ENCODE data around the gene PHF1.
A peak's percentile ranks its signal among the peaks of the same experiment; 100 is the strongest.
"Not testable (repeated sequence)": the region's sequence is repeated elsewhere in the genome, so short reads cannot be mapped to it uniquely, and the experiment has no call there.

The PHF1 gene

DNA sequence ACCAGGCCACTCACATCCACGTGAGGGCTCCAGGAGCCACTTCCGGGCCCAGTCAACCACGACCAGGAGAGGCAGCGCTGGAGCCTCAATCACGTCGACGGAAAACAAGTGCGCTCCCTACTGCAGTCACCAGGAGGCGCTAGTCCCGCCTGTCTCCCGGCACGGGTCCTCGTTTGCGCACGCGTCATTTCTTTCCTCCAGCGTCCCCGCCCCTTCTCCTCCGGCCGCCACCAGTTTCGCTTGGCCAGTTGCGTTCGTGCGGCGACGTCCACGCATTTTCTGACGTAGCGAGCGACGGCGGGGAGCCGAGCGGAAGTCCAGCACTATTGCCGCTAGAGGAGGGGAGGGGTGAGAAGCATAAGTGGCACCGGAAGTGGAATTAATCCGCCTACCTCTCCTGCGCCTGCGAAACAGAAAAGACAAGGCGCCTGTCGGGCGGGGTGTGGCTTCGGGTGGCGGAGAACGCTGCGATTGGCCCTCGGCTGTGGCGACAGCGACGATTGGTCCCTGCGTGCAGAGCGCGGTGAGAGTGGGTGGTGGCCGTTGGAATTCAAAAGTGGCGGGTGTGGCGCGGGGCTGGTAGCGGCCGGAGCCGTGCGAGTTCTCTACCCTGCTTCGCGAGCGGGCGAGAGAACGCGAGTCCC is 19.4 kb upstream of the PHF1 start, which contains the start of gene KIFC1:
KIFC1 (plus strand) TSS at position 546 of the 644 bp plus-strand sequence. CDS start 163 bp downstream, outside the sequence.
- peak; percentile 98 to 99 for DNase-seq (ENCODE audit: low read depth in 2 of 2)

DNA sequence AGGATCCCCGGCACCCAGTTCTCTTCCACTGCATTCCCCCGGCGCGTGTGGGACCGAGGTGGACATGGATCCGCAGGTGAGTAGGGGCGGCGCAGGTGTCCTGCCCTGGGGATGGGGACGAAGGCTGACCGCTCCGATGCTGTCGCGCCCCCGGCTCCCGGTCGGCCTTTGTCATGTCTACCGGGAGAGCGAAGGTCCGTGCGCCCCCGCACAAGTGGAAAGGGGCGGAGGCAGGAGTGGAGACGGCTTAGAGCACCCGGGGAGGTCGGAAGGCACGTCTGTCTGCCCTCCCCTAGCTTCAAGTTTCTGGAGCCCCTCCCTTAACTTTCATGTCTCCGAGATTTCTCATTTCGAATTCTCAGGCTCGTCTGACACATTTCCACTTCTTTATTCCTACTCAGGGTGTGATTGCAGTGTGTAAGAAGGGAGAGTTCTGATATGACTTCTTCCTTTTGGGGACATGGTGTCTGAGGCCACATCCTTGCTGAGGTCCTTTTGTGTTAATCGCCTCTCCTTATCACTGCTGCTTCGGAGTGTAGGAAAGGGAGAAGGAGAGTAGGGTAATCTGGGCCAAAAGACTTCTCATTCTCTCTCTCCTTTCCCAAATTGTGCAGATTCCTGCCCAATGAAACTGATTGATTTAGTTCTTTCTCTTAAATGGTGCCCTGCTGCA is 18.8 kb upstream of the PHF1 start:
- no peak for DNase-seq (ENCODE audit: low read depth in 2 of 2)

DNA sequence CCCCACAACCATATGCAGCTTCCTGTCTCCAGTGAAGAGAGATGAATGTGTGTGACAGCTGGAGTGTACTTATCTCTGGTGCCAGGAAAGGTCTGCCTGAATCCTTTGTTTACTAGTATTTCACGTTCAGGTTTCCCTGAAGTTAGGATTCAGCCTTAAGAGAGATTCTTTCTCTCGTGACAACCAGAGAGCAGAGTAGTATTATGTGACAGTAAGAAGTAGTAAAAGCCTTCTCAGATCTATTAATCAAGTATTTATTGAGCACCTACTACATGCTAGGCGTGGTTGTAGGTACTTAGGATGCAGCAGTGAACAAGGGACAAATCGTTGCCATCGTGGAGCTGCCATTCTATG is 18.2 kb upstream of the PHF1 start:
- DNase-seq (ENCODE audit: low read depth in 2 of 2), result no peak

DNA sequence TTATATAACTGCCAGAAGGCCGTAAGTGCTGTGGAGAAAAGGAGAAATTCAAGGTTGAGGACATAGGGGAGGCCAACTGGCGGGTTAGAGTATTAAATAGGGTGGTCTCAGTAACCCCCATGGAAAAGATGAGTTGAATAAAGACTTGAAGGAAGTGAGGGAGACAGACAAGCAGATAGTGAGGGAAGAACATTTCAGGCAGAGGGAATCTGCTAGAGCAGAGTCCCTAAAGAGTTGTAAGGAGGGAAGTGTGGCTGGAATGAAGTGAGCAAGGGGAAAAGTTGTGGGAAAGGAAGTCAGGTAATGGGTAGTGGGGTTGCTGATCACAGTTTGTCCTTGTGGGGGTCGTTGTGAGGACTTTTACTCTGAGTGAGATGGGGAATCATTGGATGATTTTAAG is 17.8 kb upstream of the PHF1 start:
- DNase-seq (ENCODE audit: low read depth in 2 of 2), result no peak

DNA sequence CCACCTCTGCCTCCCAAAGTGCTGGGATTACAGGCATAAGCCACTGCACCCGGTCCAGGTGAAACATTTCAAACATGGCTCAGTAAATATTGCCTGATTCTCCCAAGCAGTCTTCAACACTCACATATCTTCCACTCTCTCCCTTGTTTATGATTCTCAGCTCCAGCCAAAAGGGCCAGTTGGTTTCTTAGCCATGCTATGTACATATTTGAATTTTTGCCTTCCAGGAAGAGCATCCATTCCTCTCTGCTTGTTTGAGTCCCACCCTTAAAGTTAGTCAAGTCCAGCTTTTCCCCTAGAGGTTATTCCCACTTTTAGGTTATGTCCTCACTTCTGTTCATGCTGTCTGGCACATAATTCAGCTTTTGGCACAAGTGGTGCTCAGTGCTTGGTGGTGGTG is 13.3 kb upstream of the PHF1 start:
- no peak for DNase-seq (ENCODE audit: low read depth in 2 of 2)

DNA sequence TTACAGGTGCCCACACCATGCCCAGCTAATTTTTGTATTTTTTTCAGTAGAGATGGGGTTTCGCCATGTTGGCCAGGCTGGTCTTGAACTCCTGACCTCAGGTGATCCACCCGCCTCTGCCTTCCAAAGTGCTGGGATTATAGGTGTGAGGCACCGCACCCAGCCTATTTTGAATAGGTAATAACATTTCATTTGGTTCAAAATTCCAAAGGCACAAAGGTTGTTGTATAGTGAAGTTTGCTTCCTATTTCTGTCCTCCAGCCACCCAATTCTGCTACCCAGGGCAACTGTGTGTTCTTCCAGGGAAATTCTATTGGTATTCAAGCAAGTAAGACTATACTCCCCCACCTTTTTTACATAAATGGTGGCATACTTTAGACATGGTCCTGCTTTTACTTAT is 12.2 kb upstream of the PHF1 start:
- DNase-seq (ENCODE audit: low read depth in 2 of 2), result not testable (repeated sequence)

DNA sequence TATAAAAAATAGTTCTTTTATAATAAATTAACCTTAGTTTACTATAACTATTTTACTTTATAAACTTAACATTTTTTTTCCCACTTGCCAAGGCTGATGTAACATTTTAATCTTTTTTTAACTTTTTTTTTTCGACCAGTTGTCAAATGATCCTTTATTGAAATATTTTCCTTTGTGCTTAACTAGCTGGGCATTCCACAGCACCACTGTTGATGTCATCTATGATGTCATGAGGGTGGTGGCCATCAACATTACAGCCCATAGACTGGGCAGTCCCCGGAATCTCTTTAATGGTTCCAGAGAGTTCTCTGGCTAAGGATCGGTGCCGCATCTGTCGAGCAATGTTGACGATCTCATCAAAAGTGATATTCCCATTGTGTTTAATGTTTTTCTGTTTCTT is 10.9 kb upstream of the PHF1 start:
- DNase-seq (ENCODE audit: low read depth in 2 of 2), result not testable (repeated sequence)

DNA sequence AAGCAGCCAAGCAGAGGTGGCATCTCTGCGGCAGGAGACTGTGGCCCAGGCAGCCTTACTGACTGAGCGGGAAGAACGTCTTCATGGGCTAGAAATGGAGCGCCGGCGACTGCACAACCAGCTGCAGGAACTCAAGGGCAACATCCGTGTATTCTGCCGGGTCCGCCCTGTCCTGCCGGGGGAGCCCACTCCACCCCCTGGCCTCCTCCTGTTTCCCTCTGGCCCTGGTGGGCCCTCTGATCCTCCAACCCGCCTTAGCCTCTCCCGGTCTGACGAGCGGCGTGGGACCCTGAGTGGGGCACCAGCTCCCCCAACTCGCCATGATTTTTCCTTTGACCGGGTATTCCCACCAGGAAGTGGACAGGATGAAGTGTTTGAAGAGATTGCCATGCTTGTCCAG is 5.9 kb upstream of the PHF1 start:
- DNase-seq (ENCODE audit: low read depth in 2 of 2), result no peak

DNA sequence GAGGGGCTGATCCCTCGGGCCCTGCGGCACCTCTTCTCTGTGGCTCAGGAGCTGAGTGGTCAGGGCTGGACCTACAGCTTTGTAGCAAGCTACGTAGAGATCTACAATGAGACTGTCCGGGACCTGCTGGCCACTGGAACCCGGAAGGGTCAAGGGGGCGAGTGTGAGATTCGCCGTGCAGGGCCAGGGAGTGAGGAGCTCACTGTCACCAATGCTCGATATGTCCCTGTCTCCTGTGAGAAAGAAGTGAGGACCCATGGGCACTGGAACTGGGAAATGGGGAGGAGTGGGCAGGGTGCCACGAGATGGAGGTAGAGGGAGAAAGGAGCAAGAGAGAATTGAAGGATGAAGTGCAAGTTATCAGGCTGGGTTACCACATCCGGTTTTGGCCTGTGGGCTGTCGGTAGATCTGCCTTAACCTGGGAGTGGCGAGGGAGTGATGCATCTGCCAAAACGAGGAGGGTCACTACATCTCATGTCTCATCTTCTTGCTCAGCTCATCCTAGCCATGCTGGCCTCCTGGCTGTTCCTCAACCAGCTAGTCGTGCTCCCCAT is 5.4 kb upstream of the PHF1 start:
- no peak for DNase-seq (ENCODE audit: low read depth in 2 of 2)

DNA sequence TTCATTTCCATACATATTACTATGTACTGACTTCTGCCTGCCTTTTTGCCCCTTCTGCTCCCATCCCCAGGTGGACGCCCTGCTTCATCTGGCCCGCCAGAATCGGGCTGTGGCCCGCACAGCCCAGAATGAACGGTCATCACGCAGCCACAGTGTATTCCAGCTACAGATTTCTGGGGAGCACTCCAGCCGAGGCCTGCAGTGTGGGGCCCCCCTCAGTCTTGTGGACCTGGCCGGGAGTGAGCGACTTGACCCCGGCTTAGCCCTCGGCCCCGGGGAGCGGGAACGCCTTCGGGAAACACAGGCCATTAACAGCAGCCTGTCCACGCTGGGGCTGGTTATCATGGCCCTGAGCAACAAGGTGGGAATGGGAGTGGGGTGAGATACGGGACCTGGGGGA is 4.7 kb upstream of the PHF1 start:
- DNase-seq (ENCODE audit: low read depth in 2 of 2), result no peak

DNA sequence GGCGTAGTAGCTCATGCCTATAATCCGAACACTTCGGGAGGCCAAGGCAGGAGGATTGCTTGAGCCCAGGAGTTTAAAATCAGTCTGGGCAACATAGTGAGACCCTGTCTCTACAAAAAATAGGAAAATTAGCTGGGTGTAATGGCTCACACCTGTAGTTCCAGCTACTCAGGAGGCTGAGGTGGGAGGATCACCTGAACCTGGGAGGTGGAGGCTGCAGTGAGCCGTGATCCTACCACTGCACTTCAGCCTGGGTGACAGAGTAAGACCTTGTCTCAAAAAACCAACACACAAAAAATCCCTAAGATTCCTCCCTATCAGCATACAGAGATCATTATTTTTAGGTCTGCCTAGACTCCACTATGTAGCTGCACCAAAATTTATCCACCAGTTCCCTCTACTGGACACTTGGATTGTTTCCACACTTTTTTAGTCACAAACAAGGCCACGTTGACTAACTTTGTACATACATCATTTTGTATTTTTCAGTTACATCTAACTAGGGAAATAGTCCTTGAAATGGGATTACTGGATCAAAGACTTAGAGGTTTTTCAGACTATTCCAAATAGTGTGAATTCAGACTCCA is 3.6 kb upstream of the PHF1 start:
- no peak for DNase-seq (ENCODE audit: low read depth in 2 of 2)

DNA sequence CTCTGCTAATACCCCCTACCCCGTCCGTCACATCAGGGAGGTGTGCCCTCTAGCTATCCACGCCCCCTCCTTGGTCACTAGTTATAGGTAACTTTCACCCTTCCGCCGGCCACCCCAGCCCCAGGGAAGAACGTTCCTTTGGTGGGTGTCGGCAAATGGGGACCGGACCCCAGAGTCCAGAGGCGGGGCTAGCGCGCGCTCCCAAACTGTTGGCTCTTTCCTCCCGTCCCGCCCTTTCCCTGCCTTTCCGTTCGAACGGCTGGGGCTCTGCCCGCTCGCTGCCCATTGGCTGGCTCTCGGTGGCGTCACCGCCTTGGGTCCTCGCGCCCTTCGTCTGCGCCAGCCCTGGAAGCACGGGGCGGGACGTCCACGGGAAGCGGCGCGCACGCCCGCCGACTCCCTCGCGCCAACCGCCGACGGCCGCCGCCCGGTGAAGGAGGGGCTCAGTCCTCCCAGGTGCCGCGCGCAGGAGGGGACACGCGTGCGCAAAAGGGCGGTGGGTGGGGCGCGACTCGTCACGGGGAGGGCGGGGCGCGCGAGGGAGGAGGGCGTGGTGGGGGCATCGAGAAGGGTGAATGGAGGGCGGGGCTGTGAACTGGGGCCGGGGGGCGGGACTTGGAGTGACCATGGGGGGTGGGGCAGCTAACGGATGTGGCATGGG is 634 bp upstream of the PHF1 start:
- peak; percentile 96 to 97 for DNase-seq (ENCODE audit: low read depth in 2 of 2)

DNA sequence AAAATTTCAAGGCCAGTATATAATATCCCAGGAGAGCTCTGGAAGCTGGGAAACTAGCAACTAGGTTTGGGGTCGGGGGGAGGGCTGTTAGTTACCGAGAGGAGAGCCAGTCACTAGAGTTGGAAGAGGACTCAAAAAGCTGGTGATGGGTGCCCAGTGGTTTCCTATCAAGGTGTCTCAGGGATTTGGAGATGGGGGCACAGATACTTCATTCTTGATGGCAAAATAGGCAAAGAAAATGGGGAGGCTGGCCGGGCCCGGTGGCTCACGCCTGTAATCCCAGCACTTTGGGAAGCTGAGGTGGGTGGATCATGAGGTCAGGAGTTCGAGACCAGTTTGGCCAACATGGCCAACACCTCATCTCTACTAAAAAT is 805 bp downstream of the PHF1 start:
- DNase-seq (ENCODE audit: low read depth in 2 of 2), result no peak

DNA sequence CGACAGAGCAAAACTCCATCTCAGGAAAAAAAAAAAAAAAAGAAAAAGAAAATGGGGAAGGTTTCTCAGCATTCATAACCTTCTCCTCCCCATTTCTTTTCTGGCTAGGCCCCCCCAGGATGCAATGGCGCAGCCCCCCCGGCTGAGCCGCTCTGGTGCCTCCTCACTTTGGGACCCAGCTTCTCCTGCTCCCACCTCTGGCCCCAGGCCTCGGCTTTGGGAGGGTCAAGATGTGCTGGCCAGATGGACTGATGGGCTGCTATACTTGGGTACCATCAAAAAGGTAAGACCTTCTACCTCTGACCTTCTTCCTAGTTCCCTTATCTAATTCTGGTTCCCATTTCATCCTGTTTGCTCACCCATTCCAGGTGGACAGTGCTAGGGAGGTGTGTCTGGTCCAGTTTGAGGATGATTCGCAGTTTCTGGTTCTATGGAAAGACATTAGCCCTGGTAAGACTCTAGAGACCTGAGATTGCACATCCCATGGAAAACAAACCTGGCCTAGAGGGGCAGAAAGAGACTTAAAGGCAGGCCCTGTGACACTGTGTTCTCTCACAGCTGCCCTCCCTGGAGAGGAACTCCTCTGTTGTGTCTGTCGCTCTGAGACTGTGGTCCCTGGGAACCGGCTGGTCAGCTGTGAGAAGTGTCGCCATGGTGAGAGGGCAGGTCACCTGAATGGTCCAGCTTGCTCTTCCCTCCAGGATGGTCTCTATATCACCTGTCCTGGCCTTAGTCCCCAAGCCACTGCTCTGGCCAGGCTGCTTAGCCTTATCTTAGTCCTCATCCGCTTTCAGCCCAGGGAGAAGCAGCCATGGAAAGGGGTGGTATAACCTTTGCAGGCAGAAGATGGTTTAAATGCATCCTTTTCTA is 1.6 kb downstream of the PHF1 start:
- no peak for DNase-seq (ENCODE audit: low read depth in 2 of 2)

DNA sequence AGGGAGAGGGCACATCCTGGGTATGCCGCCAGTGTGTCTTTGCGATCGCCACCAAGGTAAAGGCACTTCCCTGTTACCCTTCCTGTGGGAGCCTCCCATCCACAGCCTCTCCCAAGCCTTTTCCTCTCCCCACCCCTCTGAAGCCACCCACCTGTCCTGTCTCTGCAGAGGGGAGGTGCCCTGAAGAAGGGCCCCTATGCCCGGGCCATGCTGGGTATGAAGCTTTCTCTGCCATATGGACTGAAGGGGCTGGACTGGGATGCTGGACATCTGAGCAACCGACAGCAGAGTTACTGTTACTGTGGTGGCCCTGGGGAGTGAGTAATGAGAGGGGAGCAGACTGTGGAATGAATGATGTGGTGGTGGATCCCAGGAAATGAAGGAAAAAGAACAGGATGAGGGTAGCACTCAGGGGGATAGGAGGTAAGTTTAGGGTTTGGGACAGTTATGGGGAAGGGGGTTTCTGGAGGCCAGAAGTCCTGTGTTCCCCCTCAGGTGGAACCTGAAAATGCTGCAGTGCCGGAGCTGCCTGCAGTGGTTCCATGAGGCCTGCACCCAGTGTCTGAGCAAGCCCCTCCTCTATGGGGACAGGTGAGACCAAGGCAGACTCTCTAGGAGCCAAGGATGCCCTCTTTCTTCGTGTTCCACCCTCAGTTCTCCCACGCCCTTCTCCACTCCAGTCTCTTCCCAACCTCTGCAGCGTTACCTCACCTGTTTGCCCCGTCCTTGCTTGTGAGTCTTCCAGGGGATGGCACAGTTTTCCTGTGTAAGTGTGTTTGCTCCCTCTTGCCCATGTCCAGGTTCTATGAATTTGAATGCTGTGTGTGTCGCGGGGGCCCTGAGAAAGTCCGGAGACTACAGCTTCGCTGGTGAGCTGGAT is 2.7 kb downstream of the PHF1 start:
- DNase-seq (ENCODE audit: low read depth in 2 of 2), result no peak

DNA sequence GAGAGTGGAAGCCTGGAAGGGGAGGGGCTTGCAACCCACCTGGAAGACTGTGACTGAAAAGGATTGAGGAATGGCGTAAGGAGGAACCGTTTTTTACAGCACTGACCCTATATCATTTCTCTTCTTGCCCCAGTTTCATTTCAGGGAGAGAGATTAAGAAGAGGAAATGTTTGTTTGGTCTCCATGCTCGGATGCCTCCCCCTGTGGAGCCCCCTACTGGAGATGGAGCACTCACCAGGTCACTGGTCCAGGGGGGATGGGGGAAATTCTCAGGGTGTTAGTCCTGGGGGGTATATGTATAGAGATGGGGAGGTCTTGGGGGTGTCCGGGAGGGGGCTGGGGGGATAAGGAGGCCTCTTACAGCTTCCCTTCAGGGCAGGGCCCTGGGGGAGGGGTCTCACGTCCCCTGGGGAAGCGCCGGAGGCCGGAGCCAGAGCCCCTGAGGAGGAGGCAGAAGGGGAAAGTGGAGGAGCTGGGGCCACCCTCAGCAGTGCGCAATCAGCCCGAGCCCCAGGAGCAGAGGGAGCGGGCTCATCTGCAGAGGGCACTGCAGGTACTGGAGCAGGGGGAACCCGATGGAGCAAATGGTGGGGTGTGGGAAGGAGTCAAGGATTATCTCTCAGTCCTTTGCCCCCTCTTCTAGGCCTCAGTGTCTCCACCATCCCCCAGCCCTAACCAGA is 3.9 kb downstream of the PHF1 start:
- DNase-seq (ENCODE audit: low read depth in 2 of 2), result no peak

DNA sequence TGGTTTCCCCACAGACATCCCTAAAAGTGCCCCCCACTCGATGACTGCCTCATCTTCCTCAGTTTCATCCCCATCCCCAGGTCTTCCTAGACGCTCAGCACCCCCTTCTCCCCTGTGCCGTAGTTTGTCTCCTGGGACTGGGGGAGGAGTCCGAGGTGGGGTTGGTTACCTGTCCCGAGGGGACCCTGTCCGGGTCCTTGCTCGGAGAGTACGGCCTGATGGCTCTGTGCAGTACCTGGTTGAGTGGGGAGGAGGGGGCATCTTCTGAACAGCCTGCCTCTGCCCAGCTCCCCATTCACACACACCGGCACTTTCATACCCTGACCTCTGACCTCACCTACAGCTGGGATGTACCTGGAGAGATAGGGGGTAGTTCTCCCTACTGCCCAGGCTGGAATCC is 5.0 kb downstream of the PHF1 start:
- DNase-seq (ENCODE audit: low read depth in 2 of 2), result no peak

DNA sequence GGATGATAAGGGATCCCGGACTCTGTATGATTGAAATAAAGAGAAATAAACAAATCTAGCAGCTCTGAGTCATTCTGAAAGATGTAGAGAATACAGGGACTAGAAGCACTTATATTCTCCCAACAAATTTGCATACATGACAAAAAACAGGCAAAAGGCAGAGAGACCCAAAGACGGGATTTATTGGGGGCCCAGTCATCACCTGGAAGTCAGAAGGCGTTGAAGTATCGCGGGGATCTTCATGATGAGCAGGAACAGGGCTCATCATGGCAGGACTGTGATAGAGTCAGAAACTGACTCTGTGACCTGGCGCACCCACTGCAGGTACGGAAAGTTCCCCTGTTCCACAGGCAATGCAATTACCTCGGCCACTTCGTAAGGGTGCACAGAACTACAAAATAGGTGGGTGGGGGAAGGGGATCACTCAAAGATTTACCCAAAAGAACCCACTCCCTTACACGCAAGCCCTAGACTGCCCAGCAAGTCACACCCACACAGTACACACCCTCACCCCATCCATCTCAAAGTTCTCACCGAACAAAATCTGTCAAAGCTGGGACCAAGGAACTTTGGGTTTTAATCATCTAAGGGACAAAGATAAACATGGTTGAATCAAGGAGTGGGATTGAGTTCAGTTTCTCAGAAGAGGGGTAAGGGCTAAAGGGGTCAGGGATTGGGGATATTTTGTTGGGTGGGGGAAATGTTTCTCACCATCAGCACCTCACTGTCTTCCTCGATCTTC is 5.7 kb downstream of the PHF1 start:
- no peak for DNase-seq (ENCODE audit: low read depth in 2 of 2)

DNA sequence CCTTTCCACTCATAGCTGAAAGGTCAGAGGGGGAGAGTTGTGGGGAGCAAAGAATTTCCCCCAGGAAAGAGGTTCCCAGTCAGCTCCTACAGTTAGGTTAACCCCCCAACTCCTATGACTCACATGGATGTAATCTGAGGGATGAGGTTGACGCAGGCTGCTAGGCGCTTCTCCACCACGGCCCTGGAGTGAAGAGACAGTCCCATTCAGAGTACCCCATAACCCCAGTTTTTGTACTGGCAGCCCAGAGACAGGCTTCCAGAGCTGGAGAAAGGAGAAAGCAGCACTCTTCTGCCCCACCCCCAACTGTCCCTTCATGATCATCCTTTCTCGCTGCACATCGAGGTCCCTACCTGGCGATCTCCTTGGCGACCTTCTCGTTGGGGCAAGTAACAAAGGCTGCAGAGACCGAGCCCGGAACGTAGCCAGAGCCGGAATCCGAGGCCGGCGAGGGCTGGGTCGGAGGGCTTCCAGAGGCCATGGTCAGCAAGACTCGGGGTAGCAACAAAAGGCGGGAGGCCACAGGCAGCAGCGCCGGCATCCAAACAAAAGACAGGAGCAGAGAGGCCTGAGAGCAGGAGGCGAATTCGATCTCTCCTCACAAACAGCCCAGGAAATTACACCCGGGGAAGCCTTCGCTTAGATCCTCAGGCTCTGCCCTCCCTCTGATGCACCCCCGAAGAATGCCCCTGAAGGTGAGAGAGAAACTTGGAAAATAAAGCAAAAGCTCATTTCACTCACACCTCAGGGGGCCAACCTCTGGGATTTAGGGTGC is 6.5 kb downstream of the PHF1 start:
- DNase-seq (ENCODE audit: low read depth in 2 of 2), result no peak

Measured in stimulated activated CD8-positive, alpha-beta memory T cell treated with anti-CD3 and anti-CD28 coated beads, Interleukin-7, amount 100 ng/mL, for 4 hours (primary cell).